NCI-H2029 treated with DMSO at 0.1 percent for 48 hours (cell line): ENCODE data around the gene CORIN.

ENCODE experiments used
- DNase-seq: peaks from one replicate; lab custom pipeline; 2025; lab: John Stamatoyannopoulos, UW

CORIN gene, protein sequence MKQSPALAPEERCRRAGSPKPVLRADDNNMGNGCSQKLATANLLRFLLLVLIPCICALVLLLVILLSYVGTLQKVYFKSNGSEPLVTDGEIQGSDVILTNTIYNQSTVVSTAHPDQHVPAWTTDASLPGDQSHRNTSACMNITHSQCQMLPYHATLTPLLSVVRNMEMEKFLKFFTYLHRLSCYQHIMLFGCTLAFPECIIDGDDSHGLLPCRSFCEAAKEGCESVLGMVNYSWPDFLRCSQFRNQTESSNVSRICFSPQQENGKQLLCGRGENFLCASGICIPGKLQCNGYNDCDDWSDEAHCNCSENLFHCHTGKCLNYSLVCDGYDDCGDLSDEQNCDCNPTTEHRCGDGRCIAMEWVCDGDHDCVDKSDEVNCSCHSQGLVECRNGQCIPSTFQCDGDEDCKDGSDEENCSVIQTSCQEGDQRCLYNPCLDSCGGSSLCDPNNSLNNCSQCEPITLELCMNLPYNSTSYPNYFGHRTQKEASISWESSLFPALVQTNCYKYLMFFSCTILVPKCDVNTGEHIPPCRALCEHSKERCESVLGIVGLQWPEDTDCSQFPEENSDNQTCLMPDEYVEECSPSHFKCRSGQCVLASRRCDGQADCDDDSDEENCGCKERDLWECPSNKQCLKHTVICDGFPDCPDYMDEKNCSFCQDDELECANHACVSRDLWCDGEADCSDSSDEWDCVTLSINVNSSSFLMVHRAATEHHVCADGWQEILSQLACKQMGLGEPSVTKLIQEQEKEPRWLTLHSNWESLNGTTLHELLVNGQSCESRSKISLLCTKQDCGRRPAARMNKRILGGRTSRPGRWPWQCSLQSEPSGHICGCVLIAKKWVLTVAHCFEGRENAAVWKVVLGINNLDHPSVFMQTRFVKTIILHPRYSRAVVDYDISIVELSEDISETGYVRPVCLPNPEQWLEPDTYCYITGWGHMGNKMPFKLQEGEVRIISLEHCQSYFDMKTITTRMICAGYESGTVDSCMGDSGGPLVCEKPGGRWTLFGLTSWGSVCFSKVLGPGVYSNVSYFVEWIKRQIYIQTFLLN

DNA sequence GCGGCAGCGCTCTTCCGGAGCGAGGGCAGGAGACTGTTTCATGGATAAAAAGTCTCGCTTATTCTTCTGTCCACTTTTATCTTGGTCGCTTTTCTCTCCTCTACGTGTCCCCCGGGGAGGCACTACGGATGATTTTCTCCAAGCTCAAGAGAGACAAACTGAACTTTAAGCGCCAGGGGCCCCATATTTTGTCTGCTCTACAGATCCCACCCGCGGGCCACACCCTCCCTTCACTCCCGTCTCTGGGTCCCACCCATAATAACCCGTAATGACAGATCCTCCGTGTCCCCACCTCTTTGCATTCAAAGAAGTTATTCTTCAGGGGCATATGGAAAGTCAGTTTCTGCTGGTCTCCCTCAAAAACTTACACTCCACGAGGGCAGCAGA, at the start of gene CORIN:
CORIN (minus strand) TSS at position 160 of the 387 bp plus-strand sequence; CDS start at position 42, 118 bp downstream.
- no peak for DNase-seq

DNA sequence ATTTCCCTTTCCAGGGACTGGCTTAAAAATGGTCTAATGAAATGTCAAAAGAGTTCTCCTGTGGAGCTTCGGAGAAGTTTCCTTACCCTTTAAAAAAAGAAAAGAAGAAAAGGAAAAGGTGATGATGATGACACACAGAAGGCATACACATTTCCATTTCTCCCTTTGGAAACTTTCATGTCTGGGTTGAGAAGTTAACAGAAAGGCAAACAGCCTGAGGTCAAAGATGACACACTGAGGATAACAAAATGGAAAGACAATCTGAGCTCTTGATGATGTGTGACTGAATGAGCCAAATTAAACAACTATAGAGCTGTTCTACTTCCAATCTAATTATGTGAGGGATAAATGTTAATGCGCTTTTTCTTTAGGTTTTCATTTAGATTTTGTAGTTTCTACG, 44.4 kb upstream of the CORIN start:
- no peak for DNase-seq

DNA sequence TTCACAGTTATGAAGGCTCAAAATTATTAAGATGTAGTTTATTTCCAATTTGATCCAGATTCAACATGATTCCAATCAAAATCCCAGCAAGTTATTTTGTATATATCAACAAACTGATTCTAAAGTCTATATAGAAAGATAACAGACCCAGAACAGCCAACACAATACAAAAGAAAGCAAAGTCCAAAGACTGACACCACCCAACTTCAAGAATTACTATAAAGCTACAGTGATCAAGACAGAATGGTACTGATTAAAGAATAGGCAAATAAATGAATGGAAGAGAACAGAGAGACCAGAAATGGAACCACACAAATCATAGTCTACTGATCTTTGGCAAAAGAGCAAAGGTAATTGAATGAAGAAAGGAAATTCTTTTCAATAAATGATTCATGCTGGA, 41.6 kb upstream of the CORIN start:
- DNase-seq, result no peak

DNA sequence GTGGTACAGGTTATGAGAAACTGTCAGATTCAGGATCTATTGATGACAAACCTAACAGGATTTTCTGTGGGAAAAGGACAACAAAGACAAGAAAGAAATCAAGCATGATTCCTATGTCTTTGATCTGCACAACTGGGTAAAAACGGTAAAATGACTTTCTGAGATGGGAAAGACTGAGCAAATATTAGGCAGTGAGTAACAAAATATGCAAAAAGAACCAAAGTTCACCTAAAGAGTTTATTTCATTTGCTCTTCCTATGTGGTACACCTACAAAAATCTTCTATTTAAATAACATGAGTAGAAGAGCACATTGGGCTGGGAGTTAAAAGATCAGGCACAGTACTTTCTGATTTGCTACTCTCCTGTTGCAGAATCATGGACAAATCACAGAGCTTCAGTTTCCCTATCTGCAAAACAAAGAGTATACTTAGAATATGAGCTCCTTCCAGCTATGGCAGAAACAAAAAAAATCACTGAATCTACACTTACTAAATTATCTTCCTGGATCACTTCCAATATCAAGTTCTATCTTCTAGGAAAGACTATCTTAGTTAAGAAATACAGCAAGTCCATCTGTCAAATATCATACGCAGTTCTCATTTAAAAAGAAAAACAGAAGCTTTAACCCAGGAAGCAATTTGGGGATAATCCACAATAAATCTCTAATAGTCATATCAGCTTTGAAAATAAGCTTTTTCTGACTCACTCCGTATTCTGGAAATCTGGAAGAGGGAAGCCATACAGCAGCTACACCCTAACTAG, 39.1 kb upstream of the CORIN start:
- no peak for DNase-seq

DNA sequence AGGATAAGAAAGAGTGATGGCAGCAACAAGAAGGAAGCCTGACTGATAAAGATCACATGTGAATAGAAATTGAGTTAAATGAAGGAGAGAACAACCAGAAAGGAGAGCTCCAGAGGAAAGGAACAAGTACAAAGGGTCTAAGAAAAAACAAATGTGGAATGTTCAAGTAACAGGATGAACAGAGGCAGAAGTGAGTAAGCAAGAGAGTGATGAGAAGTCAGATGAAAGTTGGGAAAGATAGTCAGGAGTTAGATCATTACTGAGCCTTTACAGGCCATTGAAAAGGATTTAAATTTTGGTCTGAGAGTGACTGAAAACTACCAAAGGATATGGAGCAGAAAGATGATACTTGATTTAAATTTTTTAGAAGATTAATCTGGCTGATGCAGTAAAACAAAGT, 38.4 kb upstream of the CORIN start:
- no peak for DNase-seq

DNA sequence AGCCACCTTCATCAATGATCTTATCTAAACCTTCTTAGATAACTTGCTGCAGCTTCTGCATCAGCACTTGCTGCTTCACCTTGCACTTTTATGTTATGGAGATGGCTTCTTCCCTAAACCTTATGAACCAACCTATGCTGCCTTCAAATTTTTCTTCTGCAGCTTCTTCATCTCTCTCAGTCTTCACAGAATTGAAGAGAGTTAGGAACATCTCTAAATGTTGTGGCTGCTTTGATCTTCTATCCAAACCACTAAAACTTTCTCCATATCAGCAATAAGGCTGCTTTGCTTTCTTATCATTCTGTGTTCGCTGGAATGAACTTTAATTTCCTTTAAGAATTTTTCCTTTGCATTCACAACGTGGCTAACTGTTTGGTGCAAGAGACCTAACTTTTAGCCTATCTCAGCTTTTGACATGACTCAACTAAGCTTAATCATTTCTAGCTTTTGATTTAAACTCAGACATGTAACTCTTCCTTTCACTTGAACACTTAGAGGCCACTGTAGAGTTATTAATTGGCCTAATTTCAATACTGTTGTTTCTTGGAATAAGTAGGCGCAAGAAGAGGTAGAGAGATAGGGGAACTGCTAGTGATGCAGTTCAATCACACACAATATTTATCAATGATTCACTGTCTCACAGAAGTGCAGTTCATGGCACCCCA, 36.1 kb upstream of the CORIN start:
- no peak for DNase-seq

DNA sequence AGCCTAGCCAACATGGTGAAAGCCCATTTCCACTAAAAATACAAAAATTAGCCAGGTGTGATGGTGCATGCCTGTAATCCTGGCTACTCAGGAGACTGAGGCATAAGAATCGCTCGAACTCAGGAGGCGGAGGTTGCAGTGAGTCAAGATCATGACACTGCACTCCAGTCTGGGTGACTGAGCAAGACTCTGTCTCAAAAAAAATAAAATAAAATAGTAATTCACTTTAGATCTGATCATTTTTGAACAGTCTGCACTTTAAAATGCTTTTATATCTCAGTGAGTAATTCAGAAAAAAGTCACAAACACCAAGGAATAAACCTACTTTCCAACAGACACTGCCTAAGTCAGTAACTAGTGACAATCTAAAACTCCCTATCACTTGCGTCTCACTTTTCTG, 25.6 kb upstream of the CORIN start:
- no peak for DNase-seq

DNA sequence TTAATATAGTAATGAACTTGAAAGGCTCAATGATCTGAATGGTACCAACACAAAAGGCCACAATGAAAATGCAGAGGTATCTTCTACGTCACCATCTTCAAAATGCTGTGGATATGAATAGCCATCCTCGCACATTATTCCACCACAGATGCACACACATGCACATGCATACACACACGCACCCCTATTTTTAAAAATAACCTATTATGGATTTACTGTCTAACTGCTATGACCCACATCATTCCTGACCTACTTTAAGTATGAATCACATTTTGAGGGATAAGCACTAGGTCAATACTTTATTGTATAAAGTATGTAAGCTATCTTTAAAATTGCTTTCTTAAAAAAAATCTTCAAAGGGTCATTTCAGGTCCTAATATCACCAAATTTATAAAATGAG, 24.4 kb upstream of the CORIN start:
- DNase-seq, result no peak

DNA sequence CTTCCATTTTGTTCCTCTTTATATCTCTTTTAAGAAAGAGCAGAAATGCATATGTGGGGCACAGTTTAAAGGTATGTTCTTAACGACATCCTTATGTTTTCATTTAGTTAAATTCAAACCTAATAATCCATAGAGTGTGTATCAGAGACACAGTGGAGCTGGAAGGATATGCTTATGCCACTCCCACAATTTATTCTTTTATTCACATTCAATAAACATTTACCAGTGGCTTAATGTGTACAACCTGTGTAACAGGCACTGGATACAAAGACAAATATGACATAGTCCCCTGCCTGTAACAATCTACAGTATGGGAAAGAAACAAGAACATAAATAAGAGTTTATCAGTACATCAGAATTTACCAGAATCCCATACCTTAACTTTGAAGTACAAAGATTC, 22.4 kb upstream of the CORIN start:
- DNase-seq, result no peak

DNA sequence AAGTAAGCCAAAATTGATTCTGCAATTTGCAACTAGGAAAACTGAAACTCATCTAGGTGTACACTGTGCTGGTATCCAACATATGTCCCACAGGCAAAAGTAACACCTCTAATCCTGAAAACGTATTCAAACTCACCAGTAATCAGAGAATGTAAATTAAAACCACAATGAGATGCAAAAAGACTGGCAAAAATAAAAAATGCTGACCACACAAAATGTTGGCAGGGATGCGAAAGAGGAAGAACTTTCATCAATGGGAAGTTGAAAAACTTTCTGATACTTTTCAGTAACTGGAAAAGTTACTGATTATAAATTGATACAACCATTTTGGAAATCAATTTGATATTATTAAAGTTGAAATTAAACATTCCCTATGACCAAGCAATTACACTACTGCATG, 20.1 kb upstream of the CORIN start:
- no peak for DNase-seq

DNA sequence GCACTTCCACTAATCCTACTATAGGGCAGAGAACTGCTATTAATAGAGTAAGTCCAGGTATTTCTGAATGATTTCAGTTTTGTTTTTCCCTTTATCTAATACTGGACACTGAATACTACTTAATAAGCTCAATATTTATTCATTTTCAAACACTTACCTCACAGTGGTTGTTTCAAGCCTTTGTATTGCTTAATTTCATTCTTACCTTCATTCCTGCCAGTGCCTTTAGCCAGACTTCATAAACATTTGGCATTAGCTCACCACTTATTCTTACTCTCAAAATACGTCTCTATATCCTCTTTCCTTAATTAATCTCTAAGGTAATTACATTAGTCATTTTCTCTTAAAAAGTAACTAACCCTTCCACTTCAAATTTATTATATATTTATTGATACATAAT, 18.8 kb upstream of the CORIN start:
- DNase-seq, result no peak

DNA sequence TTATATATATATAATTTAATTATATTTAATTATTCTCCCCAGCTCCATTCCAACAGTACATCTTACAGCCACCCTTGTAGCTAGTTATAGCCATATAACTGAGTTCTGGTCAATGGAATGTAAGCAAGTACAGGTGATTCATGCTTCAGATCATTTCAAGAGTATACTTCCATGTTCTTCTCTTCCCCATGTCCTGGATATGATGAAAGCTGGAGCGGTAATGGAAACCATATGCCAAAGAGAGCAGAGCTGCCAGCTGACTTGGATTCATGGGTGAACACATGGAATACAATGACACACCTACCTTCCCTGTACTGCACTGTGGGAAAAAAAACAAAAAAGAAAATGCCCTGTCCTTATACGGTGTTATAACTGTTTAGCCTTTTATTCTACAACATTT, 17.5 kb upstream of the CORIN start:
- DNase-seq, result no peak

DNA sequence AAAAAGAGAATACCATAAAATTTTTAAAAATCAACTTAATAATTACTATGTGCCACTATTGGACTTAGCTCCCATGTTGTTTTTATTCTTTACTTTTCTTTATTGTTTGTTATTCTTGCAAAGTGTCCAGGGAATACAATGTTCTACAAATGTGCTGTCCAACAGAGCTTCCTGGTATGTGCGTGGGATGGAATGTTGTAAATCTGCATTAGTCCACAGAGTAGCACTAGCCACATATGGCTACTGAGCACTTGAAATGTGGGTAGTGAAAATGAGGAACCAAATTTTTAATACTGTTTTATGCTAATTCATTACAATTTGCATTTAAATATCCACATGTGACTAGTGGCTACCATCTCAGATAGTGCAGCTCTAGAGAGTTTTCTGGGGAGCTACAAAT, 14.3 kb upstream of the CORIN start:
- no peak for DNase-seq

DNA sequence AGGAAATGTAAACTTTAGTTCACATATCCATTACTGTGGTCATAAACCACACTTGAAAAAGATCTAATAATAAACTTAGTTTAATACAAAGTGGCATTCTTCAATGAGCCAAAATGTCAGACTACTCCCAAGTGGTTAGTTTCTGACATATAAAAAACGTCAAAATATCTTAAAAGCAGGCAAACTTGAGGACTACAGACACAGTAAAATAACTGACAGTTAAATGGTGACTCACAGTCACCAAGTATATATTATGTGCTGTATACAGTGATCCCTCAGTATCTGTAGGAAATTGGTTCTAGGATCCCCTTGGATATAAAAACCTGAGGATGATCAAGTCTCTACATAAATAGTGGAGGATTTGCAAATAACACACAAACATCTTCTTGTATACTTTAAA, 11.6 kb upstream of the CORIN start:
- DNase-seq, result no peak

DNA sequence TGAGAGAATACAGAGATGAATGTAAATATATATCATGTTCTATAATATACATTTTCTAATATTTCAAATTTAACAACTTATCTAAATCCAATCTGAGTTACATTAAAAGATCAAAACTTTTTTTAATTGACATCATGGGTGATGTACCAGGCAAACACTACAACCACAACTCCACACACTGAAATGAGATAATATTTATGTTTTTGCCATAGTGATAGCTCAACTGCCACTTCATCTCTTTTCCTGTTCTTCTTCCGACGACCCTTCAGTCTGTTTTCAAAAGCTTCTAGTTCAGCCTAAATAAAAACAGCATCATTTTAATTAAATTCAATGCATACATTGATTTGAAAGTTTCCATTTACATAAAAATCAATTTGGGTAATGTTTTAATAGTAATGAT, 10.2 kb upstream of the CORIN start:
- no peak for DNase-seq

DNA sequence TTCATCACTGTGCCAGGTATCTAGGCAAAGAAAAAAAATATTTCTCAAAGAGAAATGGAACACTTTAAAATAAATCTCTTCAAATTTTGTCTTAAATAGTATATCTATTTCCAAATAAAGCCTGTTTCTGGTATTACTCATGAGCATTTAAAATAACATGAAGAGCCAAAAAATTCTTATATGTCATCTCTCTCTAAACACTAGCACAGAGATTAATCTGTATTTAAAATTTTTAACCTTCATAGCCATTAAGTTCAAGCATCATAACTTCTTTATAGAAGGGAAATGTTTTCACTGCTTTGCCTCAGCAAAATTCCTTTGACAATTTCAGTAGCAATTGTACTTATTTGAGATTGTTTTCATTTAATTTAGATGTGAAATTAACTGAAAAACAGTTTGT, 5.1 kb upstream of the CORIN start:
- no peak for DNase-seq

DNA sequence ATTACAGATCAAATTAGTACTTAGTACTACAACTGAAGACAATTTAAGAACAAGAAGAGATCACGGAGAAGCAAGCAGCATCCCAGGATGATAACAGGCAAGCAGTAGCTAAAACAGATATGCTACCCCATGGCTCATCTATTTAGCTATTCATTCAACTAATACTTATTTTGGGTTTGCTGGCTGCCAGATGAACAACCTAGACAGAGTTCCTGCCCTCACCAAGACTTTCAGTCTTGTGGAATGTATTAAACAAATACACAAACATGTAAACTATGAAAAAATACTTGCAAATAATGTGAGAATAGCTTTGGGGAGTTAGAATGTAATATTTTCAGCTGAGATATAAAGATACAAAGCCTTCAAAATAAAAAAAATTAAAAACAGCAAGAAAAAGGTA, 2.4 kb upstream of the CORIN start:
- no peak for DNase-seq

DNA sequence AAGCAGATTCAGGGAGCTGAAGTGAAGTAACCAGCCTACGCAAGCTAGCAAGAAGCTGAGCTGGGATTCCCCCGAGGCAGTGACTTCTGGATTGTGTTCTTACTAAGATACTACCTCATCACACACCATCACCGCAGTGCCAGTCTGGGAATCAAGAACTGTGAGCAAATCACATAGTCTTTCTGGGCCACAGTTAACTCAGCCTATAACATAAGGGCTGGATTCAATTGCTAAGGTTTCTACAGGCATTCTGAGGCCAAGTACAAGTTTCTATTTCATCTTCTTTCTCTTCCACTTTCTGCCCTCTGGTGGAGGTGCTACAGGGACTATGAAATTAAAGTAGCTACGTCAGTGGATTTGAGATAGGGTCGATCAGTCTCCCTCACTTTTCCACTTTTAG, 1.4 kb upstream of the CORIN start:
- DNase-seq, result no peak

DNA sequence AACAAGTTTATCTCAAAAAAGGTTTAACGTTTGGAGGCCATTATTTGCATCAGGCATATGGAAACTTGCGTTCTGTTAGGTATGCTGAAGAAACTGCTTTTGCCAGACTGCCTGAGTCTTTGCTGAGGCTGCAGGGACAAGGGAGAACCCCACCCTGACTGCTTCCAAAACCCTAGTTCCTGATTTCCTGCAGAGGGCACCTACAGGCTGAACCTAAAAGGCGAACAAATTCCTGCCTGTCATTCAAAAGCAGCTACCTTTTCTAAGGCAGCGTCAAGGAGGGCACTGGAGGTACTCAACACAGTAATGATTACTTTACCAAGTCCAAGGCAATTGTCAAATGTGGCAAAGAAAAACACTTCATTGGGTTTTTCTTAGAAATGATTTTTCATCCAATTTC, 578 bp upstream of the CORIN start:
- no peak for DNase-seq

DNA sequence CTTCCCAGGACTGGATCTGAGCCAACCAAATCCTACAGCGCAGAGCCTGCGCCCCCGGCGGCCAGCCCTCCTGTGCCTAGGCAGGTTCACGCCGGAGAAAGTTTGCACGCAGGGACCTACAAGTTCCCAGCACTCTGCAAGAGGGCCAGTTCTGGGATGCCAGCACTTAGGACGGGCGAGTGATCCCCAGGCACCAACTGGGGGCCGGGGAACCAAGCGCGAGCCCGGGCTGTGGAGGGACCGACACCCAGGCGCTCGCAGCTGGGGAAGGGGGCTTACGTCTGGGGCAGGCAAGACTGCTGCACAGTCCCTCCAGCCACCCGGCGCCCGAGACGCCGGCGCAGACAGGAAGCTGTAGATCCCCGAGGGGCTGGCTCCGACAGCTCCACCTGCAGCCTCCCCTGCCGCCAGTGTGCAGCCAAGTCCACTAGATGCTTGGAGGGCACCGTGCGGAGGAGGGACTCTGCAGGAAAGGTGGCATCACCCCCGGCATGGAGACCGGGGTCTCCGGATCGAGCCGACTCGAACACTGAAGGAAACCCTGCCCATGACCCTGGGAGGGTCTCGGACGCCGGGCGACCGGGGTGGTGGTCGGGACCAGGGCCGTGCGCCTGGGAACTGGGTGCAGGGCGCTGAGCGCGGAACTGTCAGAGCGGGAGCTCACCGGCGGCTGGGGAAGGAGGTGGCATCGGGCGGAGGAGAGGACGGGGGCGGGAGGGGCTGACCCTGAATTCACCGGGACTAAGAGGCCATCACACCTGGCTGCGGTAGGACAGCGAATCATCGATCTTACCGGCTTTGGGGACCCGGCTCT, 566 bp downstream of the CORIN start:
- no peak for DNase-seq

DNA sequence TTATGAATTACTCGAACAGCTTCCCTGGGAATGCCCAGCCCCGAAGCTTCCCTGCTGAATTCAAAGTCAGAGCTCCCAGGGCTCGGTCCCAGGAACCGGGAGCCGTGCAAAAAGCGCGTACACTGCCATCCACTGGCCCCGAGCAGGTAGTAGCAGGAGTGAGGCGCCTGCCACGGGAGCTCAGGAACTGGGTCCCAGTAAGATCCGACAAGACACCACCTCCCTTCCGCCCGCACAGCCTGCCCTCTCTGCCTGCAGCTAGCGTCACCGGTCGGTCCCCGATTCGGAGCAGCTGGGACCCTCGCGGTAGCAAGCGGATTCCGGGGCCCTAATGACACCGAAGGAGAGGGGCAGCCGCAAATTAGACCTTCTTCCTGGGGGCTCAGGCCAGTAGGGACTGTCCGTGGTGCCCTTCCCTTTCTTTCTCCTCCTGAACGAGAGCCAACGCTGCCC, 1.2 kb downstream of the CORIN start:
- DNase-seq, result peak; percentile 53
